MM.1S (cell line): Measurements from ENCODE around the gene ECT2L.

Experiments used
- DNase-seq: peaks from one replicate; pipeline ENCODE4 v3.0.0-alpha.2; 2015
- H2AFZ ChIP-seq: fragments of 300-600 bp; sonication (generic); 2 replicates; pipeline ENCODE4 v1.6.0; 2016; ENCODE audit warnings: antibody characterized with exemption, low read length
- H3F3A ChIP-seq: fragments of 300-600 bp; sonication (generic); 2 replicates; pipeline ENCODE4 v1.6.1; 2016; ENCODE audit warnings: mild to moderate bottlenecking, antibody characterized with exemption, low read length, moderate library complexity, mixed read lengths; ENCODE audit not compliant: insufficient read depth
- H3K27ac ChIP-seq: fragments of 300-600 bp; sonication (generic); 2 replicates; pipeline ENCODE4 v1.5.1; 2016; ENCODE audit warnings: mild to moderate bottlenecking, low read length
- H3K27me3 ChIP-seq: fragments of 300-600 bp; sonication (generic); replicated peaks from 2 replicates; pipeline ENCODE4 v1.6.0; 2016; ENCODE audit warnings: low read length; ENCODE audit not compliant: insufficient read depth
- H3K36me3 ChIP-seq: fragments of 300-600 bp; sonication (generic); replicated peaks from 2 replicates; pipeline ENCODE4 v1.6.1; 2016; ENCODE audit warnings: mild to moderate bottlenecking, low read length, mixed read lengths; ENCODE audit not compliant: insufficient read depth
- H3K4me1 ChIP-seq: fragments of 300-600 bp; sonication (generic); 2 replicates; pipeline ENCODE4 v1.6.1; 2016; ENCODE audit warnings: low read length, mixed read lengths
- H3K4me2 ChIP-seq: fragments of 300-600 bp; sonication (generic); 2 replicates; pipeline ENCODE4 v1.6.0; 2016; ENCODE audit warnings: low read depth, low read length
- H3K4me3 ChIP-seq: fragments of 300-600 bp; sonication (generic); 2 replicates; pipeline ENCODE4 v1.5.1; 2016; ENCODE audit warnings: low read length, mixed read lengths
- H3K79me2 ChIP-seq: fragments of 300-600 bp; sonication (generic); 2 replicates; pipeline ENCODE4 v1.6.1; 2016; ENCODE audit warnings: mixed run types, low read length, mixed read lengths
- H3K9ac ChIP-seq: fragments of 300-600 bp; sonication (generic); 2 replicates; pipeline ENCODE4 v1.6.1; 2016; ENCODE audit warnings: low read length, mixed read lengths
- H3K9me2 ChIP-seq: fragments of 300-600 bp; sonication (generic); replicated peaks from 2 replicates; pipeline ENCODE4 v1.6.1; 2016; ENCODE audit warnings: mild to moderate bottlenecking, low read length, mixed read lengths; ENCODE audit not compliant: insufficient read depth
- H3K9me3 ChIP-seq: fragments of 300-600 bp; sonication (generic); replicated peaks from 2 replicates; pipeline ENCODE4 v1.6.1; 2016; ENCODE audit warnings: mild to moderate bottlenecking, low read length, mixed read lengths; ENCODE audit not compliant: insufficient read depth
- H4K20me1 ChIP-seq: fragments of 300-600 bp; sonication (generic); 2 replicates; pipeline ENCODE4 v1.6.1; 2016; ENCODE audit warnings: mild to moderate bottlenecking, low read length, moderate library complexity, mixed read lengths; ENCODE audit not compliant: insufficient read depth
- CTCF ChIP-seq: fragments of 300-600 bp; sonication (generic); IDR thresholded peaks from 2 replicates; pipeline ENCODE4 v1.5.1; 2016; ENCODE audit warnings: antibody characterized with exemption, low read length, mixed read lengths
- EZH2 ChIP-seq: fragments of 300-600 bp; sonication (generic); optimal IDR thresholded peaks from 2 replicates; pipeline ENCODE3; 2017; ENCODE audit warnings: low read depth, mild to moderate bottlenecking, antibody characterized with exemption, low read length, mixed read lengths
- EZH2phosphoT487 ChIP-seq: fragments of 300-600 bp; sonication (generic); IDR thresholded peaks from 2 replicates; pipeline ENCODE4 v1.6.1; 2018; ENCODE audit warnings: antibody characterized with exemption, low read length

Gene ECT2L

DNA sequence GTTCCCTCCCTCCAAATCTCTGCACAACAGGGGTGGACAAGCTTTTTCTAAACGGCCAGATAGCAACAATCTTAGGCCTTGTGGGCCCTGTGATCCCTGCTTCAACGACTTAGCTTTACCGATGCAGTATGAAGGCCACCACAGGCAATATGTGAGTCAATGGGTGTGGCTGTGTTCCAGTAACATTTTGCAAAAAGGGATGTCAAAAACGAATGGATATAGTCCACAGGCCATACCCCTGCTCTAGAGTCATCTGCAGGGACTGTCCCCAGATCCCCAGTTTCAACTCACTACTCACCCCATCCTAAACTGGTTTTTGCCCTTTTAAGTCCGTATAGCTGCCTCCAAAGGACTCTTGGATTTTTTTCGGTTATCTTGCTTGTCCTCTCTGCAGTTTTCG is 34.4 kb downstream of the ECT2L start:
- H3K79me2 ChIP-seq: no peaks in the 10 kb centered on the region
- no peak overlapping the region for H3K4me2 ChIP-seq
- no peaks in the 10 kb centered on the region for H3K36me3 ChIP-seq
- H3K4me3 ChIP-seq: no peak overlapping the region
- no peaks in the 10 kb centered on the region for H3K27me3 ChIP-seq
- H3K9me2 ChIP-seq: no peaks in the 10 kb centered on the region
- H3K9ac ChIP-seq: no peak overlapping the region
- no peak overlapping the region for H3K27ac ChIP-seq
- TF ChIP-seq EZH2 (no peak), CTCF (no peak), EZH2phosphoT487 (no peak)
- H3F3A ChIP-seq: no peaks in the 10 kb centered on the region
- H2AFZ ChIP-seq: no peak overlapping the region
- H3K4me1 ChIP-seq: no peaks in the 10 kb centered on the region
- no peaks in the 10 kb centered on the region for H3K9me3 ChIP-seq
- DNase-seq: no peak
- H4K20me1 ChIP-seq: no peaks in the 10 kb centered on the region

DNA sequence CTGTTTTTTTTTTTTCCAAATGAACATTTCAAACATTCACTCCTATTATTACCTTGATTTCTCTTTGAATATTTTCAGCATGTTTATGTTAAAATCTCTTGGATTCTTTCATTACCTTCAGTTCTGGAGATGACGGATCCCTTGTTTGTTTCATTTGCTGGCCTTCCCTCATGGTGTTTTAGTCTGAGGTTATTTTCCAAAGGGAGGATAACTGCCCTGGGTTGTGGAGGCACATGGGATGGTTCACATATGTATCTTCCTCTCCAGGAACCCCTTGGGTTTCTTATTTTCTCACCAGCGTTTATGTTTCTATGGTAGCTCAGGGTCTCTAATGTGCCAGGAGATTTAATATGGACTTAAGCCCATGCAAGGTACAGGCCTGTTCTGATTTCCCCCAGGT is 36.3 kb downstream of the ECT2L start:
- Histone ChIP-seq H3K27ac (no peak overlapping the region), H4K20me1 (no peaks in the 10 kb centered on the region), H3K4me1 (no peaks in the 10 kb centered on the region), H3F3A (no peaks in the 10 kb centered on the region), H3K4me2 (no peak overlapping the region), H3K9me2 (no peaks in the 10 kb centered on the region), H3K36me3 (no peaks in the 10 kb centered on the region), H3K4me3 (no peak overlapping the region), H3K27me3 (no peaks in the 10 kb centered on the region), H2AFZ (no peak overlapping the region), H3K9ac (no peak overlapping the region), H3K9me3 (no peaks in the 10 kb centered on the region), H3K79me2 (no peaks in the 10 kb centered on the region)
- TF ChIP-seq EZH2phosphoT487 (no peak), EZH2 (no peak), CTCF (no peak)
- no peak for DNase-seq

DNA sequence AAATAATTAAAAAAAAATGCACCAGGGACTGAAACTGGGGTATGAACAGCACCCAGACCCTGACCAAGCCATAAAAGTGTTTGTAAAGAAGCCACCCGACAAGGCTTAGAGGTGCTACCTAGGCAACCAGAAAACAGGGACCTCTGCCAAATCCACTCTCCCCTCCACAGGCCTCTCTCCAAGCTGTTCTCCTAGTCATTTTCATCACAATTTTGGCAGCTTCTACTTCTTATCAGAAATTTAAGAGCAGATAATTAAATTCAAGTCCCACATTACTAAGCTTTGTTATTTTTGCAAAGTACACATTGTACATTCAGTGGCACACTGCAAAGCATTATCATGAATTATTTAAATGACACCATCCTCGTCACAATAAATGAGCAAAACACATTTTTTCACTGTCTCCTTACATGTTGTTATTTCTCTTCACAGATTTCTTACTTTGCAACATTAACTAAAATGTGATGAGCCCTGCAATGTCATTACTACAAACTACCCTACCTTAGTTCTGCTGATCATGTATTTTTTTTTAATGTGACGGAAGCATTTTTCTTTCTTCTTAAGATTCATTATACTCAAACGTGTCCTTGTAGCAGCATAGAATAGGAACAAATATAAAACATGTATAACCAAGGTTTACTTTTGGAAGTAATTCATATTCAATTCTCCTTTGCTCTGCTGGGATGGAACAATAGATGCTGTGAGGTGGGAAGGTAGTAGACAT is 38.1 kb downstream of the ECT2L start:
- Histone ChIP-seq H3K4me3 (no peak overlapping the region), H3K27ac (no peak overlapping the region), H3K9ac (no peak overlapping the region), H3K4me1 (no peaks in the 10 kb centered on the region), H3F3A (no peaks in the 10 kb centered on the region), H3K36me3 (no peaks in the 10 kb centered on the region), H3K79me2 (no peaks in the 10 kb centered on the region), H3K4me2 (no peak overlapping the region), H4K20me1 (no peaks in the 10 kb centered on the region), H3K9me3 (no peaks in the 10 kb centered on the region), H2AFZ (no peak overlapping the region), H3K9me2 (no peaks in the 10 kb centered on the region), H3K27me3 (no peaks in the 10 kb centered on the region)
- TF ChIP-seq EZH2phosphoT487 (no peak), CTCF (no peak), EZH2 (no peak)
- no peak for DNase-seq
